Brain microvascular endothelial cell (primary cell): ENCODE results near the gene FILIP1.

Source experiments
- DNase-seq: peaks from one replicate; pipeline ENCODE4 v3.0.0-alpha.2; 2020
- H3K27ac ChIP-seq: fragments of 250-450 bp; sonication (Bioruptor Pico); 2 replicates; pipeline ENCODE4 v1.5.1; 2020; ENCODE audit warnings: mild to moderate bottlenecking, moderate library complexity
- H3K27me3 ChIP-seq: fragments of 250-450 bp; sonication (Bioruptor Pico); replicated peaks from 2 replicates; pipeline ENCODE4 v1.5.1; 2020; ENCODE audit warnings: mild to moderate bottlenecking
- H3K36me3 ChIP-seq: fragments of 250-450 bp; sonication (Bioruptor Pico); replicated peaks from 2 replicates; pipeline ENCODE4 v1.5.1; 2020; ENCODE audit warnings: mild to moderate bottlenecking
- H3K4me3 ChIP-seq: 2 replicates; pipeline ENCODE4 v1.5.1; 2011; ENCODE audit warnings: low read depth, mild to moderate bottlenecking, control low read depth, low read length, moderate library complexity
- in situ Hi-C: cut with HindIII; loops from 2 replicates; pipeline ENCODE4 v1.10.0; 2017; ENCODE audit warnings: low sequenced_read_pairs, low pct_ligation_motif_present
- TF ChIP-seq, protein P1 (sequence below): IDR thresholded peaks from 2 replicates; pipeline ENCODE4 v1.5.1; 2011; ENCODE audit warnings: low read depth, mild to moderate bottlenecking, moderate library complexity, low read length, control low read depth, inconsistent platforms; ENCODE audit errors: missing control alignments

FILIP1 gene

DNA sequence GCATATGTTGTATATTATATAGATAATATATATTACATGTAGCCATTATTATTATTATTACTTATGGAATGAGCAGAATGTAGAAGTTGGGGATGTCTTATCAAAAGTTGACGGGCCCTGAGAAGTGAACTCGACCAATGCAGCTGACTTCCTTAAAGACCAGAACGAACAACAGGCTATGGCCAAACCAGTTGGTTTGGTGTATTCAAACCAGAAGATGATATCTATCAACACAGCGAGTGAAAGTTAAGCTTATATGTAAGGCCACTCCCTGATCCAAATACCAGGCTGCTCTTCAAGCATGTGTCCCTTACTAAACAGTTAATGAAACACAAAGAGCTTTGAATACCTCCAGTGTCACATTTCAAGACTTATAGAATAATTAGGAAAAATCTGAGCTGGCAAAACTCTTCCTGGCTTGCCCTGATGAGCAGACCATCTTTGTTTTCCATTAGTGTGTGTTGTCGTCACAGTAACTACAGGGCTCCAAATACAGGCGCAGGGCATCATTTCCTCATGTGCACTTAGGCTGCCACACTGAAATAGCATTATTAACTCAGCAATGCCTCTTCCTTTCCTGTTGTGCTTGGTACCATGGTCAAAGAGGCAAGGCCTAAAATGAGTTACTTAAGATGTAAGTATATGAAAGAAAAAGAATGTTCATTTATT lies 6.6 kb downstream of the FILIP1 start:
- Histone ChIP-seq H3K4me3 (no peak overlapping the region), H3K36me3 (no peaks in the 10 kb centered on the region), H3K27me3 (no peaks in the 10 kb centered on the region), H3K27ac (no peak overlapping the region)
- TF ChIP-seq, protein P1, sequence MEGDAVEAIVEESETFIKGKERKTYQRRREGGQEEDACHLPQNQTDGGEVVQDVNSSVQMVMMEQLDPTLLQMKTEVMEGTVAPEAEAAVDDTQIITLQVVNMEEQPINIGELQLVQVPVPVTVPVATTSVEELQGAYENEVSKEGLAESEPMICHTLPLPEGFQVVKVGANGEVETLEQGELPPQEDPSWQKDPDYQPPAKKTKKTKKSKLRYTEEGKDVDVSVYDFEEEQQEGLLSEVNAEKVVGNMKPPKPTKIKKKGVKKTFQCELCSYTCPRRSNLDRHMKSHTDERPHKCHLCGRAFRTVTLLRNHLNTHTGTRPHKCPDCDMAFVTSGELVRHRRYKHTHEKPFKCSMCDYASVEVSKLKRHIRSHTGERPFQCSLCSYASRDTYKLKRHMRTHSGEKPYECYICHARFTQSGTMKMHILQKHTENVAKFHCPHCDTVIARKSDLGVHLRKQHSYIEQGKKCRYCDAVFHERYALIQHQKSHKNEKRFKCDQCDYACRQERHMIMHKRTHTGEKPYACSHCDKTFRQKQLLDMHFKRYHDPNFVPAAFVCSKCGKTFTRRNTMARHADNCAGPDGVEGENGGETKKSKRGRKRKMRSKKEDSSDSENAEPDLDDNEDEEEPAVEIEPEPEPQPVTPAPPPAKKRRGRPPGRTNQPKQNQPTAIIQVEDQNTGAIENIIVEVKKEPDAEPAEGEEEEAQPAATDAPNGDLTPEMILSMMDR: no peak
- DNase-seq: no peak
- in situ Hi-C loops: no loop called here

- Histone ChIP-seq H3K4me3 (no peak overlapping the region), H3K27me3 (no peaks in the 10 kb centered on the region), H3K36me3 (no peaks in the 10 kb centered on the region), H3K27ac (no peak overlapping the region)
- DNase-seq: no peak
- TF ChIP-seq, protein P1: no peak
- in situ Hi-C loops: no loop called here
Measured at GRCh38 chr6:75484535-75484934, 9.1 kb downstream of the FILIP1 start.

DNA sequence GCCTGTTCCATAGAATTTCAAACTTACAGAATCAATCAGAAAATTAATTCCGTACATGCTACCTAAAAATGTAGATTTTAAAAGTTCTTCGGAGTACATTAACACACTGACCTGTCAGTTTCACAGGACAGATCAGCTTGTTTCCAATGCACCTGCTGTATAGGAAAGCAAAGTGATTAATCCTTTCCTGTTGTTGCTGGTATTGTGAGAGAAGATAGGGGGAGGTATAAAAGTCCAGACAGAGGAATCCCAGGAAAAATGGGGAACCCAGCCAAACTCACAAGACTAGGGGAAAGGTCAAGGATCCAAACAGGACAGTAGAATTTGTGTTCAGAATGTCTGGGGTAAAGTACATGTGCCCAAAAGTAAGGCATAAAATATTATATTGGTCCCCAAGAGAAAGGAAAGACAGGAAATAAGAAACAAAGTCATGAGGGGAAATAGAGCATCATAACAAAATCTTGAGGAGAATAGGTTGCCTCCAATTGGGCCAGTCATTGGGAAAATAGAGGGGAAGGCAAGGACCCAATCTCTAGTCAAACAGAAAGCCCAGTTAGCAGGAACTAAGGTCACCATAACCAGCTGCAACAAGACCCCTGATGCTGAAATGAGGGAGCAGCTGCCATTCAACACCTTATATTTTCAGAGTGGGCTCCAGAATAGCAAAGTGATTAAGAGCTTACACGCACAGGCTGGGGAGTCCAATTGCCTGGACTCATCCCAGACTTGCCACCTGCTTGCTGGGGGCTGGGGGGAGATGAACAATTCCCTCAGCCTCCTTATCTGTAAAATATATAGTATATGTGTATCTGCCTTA lies 10.3 kb downstream of the FILIP1 start:
- Histone ChIP-seq H3K27me3 (no peaks in the 10 kb centered on the region), H3K36me3 (no peaks in the 10 kb centered on the region), H3K4me3 (no peak overlapping the region), H3K27ac (no peak overlapping the region)
- DNase-seq: no peak
- TF ChIP-seq, protein P1: no peak
- in situ Hi-C loops: no loop called here

DNA sequence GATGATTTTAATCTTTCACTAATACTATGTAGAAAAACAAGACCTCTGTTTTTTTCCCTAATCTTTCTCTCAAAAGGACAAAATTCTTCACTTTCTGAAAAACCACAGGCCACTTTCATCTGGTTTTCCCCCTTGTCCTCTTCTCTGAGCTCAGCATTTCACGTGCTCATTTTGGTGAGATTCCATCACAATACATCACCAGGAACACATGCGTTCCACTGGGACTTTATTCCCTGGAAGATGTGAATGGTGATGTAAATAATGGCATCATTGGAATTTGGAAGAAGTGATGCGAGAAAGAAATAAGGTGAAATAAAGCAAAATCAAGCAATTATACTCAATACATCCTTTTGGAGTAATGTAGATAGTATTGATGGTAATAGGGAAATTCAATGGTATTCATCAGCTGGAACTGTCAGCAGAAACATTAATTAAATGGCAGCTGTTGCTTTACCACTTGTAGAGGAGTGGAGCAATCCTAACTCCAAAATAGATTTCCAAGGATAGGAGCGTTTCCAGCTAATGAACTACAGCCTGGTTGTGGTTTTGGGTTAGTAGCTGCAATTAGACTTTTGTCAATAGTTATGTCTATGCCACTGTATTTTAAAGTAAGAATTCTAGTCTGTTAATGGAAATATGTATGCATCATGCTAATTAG lies 11.5 kb downstream of the FILIP1 start:
- Histone ChIP-seq H3K27ac (no peak overlapping the region), H3K27me3 (no peaks in the 10 kb centered on the region), H3K36me3 (no peaks in the 10 kb centered on the region), H3K4me3 (no peak overlapping the region)
- TF ChIP-seq, protein P1: no peak
- peak; percentile 64 for DNase-seq
- in situ Hi-C loops: no loop called here

DNA sequence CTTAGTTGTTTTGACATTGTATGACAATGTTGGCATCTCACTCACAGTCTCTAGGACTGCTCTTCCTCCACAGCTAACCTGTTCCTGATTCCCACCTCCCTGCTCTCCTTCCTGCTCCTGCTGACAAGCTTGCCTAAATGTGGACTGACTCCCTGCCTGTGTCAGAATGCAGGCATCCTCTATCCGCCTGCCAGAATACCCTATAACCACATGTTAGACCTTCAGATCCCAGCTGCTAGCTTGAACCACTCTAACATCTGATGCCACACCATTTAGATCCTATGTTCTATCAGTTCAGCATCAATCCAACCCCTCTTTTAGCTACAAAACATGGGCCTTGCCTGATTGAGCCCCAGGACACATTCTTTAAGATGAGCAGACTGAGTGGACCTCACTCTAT lies 12.2 kb downstream of the FILIP1 start:
- Histone ChIP-seq H3K27me3 (no peaks in the 10 kb centered on the region), H3K4me3 (no peak overlapping the region), H3K36me3 (no peaks in the 10 kb centered on the region), H3K27ac (peak overlapping the region; percentile 37)
- no peak for DNase-seq
- in situ Hi-C loops: no loop called here
- TF ChIP-seq, protein P1: no peak
